ENCODE results near the gene STAB2. TPM values are rescaled to one million over a fixed set of nuclear protein-coding genes. Genes with fewer than 3 reads are reported as not detected.

Gene STAB2
- total RNA-seq, 4 donors from 2014 or later: 0.15 to 0.16 TPM; not detected in 2

- TF ChIP-seq POLR2A (IDR thresholded peaks at IDR 0.05): no peak
- no peak for DNase-seq (ENCODE audit: low spot score in 2 of 2)
- WGBS, 2 donors: 86 to 89% methylated on average over 1 of the region's 1 CpG
- intact Hi-C loops (cut with DNase I; ENCODE audit: low total_unique reads): no loop called here
- H3K4me3 ChIP-seq (ENCODE audit: low read depth, poor library complexity, severe bottlenecking): no peak overlapping the region
These were observed 123.5 kb downstream of the STAB2 start for GRCh38 chr12:103710544-103710943.

DNA sequence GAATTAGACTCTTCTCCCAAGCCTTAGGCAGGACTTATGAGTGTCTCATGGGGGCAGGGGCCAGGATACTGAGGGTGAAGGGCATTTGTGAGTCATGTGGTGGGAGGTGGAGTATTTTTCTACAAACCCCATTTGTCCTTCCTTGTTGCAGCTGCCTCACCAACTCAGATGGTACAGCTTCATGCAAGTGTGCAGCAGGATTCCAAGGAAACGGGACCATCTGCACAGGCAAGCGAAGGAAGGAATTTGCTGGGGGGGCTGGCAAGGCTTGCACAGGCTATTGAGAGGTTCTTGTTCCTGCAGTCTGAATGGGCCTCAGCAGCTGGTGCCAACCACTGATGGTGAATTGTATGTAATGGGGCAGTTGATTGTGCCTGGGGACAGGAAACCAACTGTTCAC is 125.1 kb downstream of the STAB2 start:
- no peak for TF ChIP-seq CTCF (IDR thresholded peaks at IDR 0.05)
- no peak for TF ChIP-seq POLR2A (IDR thresholded peaks at IDR 0.05)
- no peak overlapping the region for H3K4me3 ChIP-seq (ENCODE audit: low read depth, poor library complexity, severe bottlenecking)
- WGBS, 2 donors: 70 to 86% methylated on average over 2 of the region's 2 CpGs
- intact Hi-C loops (cut with DNase I; ENCODE audit: low total_unique reads): no loop called here
- DNase-seq (ENCODE audit: low spot score in 2 of 2): no peak

- no peak overlapping the region for H3K4me3 ChIP-seq (ENCODE audit: low read depth, poor library complexity, severe bottlenecking)
- intact Hi-C loops (cut with DNase I; ENCODE audit: low total_unique reads): no loop called here
- no peak for TF ChIP-seq POLR2A (IDR thresholded peaks at IDR 0.05)
- TF ChIP-seq CTCF (IDR thresholded peaks at IDR 0.05): no peak
- 78 to 87% methylated on average over 4 of the region's 4 CpGs for WGBS, 2 donors
- DNase-seq (ENCODE audit: low spot score in 2 of 2): no peak
These were observed 128.4 kb downstream of the STAB2 start for GRCh38 chr12:103715494-103715893.

GRCh38 chr12:103716517-103717196 is 129.6 kb downstream of the STAB2 start:
- 83 to 89% methylated on average over 8 of the region's 8 CpGs for WGBS, 2 donors
- DNase-seq (ENCODE audit: low spot score in 2 of 2): no peak
- TF ChIP-seq CTCF (IDR thresholded peaks at IDR 0.05) (no peak), POLR2A (IDR thresholded peaks at IDR 0.05) (no peak)
- no peak overlapping the region for H3K4me3 ChIP-seq (ENCODE audit: low read depth, poor library complexity, severe bottlenecking)
- intact Hi-C loops (cut with DNase I; ENCODE audit: low total_unique reads): no loop called here

DNA sequence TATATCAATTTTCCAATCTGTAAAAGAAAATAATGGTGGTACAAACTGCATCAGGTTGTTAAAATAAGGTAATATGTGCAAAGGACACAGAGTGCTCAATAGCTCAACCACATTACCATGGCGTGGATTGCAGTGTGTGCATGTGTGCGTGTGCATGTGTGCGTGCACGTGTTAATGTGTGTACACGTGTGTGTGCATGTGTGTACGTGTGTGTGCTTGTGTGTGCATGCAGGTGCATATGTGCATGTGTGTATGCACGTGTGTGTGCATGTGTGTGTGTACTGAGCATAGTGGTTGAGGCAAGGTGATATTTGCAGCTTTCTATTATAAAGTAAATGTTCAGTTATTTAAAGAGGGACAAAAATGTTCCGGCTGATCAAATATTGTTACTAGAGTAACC is 138.3 kb downstream of the STAB2 start:
- TF ChIP-seq POLR2A (IDR thresholded peaks at IDR 0.05) (no peak), CTCF (IDR thresholded peaks at IDR 0.05) (no peak)
- 85 to 89% methylated on average over 8 of the region's 8 CpGs for WGBS, 2 donors
- H3K4me3 ChIP-seq (ENCODE audit: low read depth, poor library complexity, severe bottlenecking): no peak overlapping the region
- DNase-seq (ENCODE audit: low spot score in 2 of 2): no peak
- intact Hi-C loops (cut with DNase I; ENCODE audit: low total_unique reads): no loop called here

- intact Hi-C loops (cut with DNase I; ENCODE audit: low total_unique reads): no loop called here
- no peak overlapping the region for H3K4me3 ChIP-seq (ENCODE audit: low read depth, poor library complexity, severe bottlenecking)
- no peak for DNase-seq (ENCODE audit: low spot score in 2 of 2)
- 66 to 70% methylated on average over 3 of the region's 3 CpGs for WGBS, 2 donors
- no peak for TF ChIP-seq POLR2A (IDR thresholded peaks at IDR 0.05)
- TF ChIP-seq CTCF (IDR thresholded peaks at IDR 0.05): no peak
These were observed 140.6 kb downstream of the STAB2 start for GRCh38 chr12:103727638-103728037.

Data from lower leg skin (tissue), 4 donors.